ENCODE measurements around the gene TNS1.

The TNS1 gene

DNA sequence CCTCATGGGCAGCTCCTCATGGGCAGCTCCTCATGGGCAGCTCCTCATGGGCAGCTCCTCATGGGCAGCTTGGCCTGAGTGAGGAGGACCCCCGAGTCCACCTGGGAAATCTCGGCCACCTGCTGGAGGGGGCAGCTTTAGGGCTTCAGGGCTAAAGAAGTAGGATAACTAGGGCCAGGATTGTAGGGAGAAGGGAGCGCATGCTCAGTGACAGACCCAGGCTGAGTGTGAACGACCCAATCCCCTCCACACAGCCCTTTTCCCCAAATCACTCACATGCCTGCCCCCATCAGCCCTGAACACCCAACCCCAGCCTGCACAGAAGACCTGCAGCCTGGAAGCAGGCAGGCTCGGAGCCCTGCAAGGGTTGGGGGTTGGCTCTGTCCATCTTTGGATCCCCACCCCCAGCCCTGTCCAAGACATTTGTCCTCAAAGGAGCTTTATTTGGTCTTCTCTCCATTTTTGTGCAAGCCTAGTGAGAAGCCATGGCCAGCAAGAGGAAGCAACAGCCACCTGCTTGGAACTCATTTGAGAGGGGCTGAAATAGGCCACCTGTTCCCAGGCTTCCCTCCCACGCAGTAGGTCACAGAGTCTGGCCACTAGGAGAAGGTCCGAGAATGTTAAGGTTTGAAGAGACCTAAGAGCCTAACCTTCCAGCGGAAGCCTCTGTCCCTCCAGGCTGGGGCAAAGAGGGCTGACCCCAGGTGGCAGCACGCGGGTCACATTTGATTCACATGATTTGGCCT lies 249.9 kb downstream of the TNS1 start:
- no peak for DNase-seq

DNA sequence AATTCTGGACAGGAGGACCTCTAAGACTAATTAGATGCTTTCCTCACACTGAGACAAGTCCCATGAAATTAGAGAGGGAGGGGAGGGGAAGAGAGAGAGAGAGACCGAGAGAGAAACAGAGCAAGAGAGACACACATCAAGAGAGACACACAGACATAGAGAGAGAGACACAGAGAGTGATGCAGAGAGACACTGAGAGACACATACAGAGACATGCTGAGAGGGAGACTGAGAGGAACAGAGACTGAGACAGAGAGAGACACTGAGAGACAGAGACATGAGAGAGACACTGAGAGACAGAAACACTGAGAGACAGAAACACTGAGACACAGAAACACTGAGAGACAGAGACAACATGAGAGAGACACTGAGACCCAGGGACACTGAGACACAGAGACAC lies 250.8 kb downstream of the TNS1 start:
- DNase-seq, result no peak

DNA sequence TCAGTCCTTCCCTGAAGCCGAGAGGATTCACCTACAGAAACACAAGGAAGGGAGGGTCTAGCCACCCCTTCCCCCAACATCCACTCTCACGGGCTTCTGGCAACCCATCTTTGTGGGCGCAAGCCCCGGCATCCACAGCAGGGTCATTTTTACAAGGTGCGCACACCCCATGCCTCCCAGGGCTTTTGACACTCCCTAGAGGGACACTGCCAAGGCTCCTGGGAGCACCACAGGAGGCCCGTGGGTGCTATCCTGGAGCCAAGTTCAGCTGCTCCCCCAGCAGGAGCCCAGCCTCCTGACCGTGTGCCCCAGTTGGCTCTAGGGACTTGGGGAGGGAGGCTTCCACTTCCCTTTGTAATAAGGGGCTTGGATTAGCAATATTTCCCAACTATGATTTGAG lies 251.6 kb downstream of the TNS1 start:
- no peak for DNase-seq

Data from T1000 (cell line).